Stimulated activated naive CD4-positive, alpha-beta T cell (primary cell): ENCODE results near the gene MEGF11.

Experiments used
- DNase-seq, 6 experiments: peaks; one replicate each; lab custom pipeline; 2025; lab: John Stamatoyannopoulos, UW

The MEGF11 gene

GRCh38 chr15:66114863-66115425 is 138.6 kb downstream of the MEGF11 start:
- DNase-seq: no peak

- no peak for DNase-seq
Measured at GRCh38 chr15:66112388-66112787, 141.2 kb downstream of the MEGF11 start.

DNA sequence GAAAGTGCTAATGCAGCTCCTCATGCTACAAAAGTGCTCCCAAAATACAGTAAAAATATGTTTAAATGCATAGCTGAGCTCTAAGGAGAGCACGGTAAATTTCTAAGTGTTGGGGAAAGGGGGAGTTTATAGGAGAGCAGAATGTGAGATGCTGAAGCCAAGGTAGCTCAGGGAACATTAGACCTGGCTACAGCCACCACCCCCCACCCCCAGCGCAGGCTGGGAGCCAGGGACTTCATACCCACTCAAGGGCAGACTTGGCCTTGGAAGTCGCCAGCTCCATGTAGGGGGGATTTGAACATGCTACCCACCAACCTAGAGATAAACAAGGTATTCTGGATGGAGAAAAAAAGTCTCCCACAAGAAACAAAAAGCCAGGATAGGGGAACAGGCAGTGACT is 142.2 kb downstream of the MEGF11 start:
- no peak for DNase-seq

DNA sequence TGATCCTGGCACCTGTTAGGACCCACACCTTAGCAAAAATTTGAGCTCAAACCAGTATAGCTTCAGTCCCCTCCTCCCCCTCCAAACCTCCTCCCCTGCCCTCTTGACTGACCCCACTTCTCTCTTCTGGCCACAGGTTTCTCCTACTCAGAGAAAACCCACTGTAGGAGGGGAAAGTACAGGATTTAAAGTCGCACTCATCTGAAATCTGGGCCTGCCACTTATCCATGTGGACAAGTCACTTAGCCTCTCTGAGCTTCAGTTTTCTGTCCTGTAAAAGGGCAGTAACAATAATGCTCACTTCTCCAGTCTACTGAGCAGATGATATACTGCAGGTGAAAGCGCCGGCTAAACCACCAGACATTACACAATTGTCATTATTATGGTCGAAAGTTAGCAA is 142.7 kb downstream of the MEGF11 start:
- DNase-seq: no peak

GRCh38 chr15:66109826-66110225 is 143.7 kb downstream of the MEGF11 start:
- DNase-seq: no peak

DNA sequence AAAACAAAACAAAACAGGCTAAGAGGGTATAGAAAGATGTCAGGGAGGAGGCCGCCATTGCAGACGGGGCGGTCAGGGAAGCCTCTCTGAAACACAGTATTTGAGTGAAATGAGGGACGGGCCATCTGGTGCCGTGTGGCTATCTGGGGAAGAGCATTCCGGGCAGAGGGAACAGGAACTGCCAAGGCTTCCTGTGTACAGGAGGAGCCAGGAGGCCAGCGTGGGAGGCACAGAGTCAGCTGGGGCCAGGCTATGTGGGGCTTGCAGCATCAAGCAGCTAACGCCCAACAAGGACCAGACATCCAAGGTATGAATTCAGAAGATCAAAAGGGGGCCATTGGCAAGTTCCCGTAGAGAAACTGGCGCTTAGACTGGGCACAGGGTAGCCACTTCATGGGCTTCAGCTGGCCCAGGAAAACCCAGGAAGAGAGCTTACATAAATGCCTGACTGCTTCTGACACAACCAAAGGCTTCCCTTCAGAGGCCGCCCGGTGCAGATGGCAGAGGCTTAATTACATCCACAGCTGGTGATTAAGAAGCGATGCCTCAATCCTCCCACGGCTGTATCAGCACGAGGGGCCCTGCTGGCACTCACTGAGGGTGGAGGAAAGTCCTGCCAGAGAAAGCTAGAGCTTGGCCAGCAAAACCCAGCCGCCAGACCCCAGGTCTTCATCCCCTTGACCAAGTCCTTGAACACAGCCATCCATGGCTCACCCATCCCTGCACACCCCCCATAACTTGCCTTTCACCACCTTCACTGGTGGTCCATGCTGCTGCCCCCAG is 144.9 kb downstream of the MEGF11 start:
- DNase-seq: no peak

DNA sequence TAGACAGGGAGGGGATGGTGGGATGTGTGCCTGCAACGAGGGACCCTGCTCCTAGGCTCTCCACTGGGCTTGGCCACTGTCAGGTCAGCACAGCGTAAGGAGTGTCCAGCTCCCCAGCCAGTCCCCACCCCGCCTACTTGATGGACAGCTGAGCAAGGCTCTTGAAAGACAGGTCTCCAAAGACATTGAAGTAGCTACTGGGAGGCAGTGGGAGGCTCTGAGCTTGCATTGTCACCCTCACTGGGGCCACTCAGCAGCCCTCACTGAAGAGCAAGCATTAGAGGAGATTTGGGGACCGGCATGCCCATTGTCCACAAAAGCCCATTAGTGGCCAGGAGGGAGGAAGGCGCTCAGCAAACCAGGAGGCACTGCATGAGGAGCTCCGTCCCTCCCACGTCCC is 146.5 kb downstream of the MEGF11 start:
- DNase-seq: no peak

DNA sequence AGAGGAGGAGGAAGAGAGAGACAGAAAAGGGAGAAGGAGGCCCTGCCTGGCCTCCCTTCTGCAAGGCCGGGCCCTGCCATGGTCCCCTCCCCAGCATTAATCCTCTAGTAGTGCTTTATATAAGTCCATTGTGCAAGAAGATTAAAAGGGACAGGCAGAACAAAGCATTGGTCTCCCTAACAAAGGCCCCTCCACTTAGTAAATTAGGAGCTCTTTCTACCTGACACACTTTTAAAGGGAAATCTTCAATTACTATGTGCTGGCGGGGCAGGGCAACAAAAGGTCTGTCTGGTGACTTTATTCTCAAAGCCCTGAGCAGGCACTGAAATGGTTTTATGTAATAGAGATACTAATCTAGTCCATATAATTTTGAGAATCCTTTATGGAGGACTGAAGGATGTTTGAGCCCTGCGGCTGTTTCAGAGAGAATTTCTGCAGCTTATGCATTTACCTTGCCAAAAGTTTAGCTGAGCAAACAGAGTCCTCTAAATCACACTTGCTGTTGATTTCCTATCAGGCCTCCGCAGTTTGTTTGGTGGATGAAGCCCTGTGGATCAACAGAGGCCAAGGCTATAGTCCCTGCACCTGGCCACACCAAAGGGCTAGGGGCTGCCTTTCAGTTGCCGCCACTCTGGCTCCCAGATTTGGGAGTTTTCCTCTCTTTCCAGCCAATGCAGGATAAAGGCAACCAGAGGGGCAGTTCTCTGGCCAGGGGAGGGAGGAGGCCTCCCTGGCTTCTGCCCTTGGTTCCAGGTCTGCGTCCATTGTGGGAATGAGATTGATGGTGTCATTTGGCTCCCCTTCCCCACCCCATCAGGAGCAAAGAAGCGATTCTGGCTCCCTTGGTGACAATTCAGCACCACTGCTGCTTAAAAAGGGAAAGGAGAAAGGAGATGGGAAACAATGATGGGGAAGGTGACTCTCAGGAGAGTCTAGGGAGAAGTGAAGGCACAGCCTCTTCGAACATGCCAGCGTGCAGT is 148.0 kb downstream of the MEGF11 start:
- DNase-seq: no peak

- DNase-seq: no peak
Measured at GRCh38 chr15:66103293-66103590, 150.3 kb downstream of the MEGF11 start.

DNA sequence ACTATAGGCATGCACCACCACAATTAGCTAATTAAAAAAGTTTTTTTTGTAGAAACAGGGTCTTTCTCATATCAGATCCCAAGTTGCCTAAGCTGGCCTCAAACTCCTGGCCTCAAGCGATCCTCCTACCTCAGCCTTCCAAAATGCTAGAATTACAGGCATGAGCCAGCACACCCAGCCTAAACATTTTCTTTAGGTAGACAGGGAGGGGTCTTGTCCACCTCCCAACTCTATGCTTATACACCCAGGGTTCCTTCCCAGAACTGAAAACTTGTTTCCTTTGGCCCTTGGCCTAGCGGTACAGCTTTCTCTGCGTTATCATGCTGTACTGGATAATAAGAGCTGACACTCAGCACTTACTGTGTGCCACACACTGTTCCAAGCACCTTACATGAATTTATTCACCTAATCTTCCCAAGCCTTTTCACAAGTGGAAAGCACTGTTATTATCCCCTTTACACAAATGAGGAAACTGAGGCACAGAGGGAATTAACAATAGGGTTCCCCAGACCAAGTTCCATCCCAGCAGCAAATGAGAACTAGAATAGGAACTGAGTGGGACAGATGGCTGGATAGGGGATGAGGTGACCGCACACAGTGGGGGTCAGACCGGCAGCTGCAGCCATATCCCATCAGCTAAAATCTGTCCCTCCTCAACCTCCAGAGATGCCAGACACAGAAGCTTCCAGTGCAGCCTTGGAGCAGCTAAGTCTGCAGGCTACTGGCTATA is 150.8 kb downstream of the MEGF11 start:
- DNase-seq: no peak

GRCh38 chr15:66101715-66102395 is 151.7 kb downstream of the MEGF11 start:
- no peak for DNase-seq

DNA sequence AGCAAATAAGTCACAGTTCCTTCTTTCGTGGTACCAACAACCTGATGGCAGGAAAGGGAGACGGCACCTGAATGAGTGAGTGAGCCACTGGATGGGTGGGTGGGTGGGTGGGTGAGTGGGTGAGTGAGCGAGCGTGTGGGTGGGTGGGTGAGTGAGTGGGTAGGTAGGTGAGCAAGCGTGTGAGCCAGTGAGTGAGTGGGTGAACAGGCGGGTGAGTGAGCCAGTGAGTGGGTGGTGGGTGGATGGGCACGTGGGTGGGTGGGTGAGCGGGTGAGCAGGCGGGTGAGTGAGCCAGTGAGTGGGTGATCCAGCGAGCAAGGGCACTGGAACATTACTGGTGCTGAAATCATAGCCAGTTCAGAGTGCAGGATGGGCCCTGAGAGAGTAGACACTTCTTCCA is 152.8 kb downstream of the MEGF11 start:
- DNase-seq: no peak

DNA sequence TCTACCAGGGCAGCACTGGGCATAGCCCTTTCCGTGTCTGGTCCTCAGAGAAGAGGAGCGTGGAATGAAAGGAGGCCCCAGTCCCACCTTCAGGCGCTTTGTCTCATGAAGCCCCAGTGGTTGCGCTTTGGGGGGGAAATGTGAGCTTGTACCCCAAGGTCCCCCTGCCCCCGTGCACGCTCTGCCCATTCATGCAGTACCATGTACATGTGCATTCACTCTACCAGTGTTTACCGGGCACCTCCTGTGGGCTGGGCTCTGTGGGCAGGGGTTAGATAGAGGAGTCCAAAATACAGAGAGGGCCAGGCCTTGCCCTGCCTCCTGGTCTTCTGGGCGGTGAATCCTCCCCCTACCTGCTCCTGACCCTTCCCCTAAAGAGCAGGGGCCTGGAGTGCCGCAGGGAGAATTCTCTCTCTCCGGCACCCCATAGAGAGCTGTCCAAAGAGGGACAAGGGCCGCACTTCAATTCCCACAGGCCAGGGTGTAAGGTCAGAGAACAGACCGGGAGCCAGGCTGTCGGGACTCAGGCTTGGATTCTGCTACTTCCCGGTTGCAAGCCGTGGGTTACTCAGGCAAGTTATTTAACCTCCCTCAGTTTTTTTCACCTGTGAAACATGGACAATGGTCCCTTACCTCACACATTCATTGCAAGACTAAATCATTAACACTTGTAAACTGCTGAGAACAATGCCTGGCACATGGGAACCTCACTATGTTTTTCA is 153.4 kb downstream of the MEGF11 start:
- no peak for DNase-seq

DNA sequence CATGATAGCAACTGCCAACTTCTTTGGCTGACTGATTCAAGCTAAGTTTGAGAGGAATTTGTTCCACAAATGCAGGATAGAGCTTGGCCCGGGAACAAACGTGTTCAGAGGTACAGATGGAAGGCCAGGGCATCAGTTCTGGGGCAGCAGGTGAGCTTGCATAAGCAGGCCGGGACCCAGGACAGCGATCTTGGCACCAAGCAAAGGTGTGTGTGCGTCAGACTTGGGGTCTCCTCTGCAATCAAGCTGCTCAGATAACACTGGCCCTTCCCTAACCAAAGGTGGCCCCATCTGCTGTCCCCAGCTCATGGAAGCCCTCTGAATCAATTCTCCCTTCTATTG is 155.6 kb downstream of the MEGF11 start:
- DNase-seq: no peak

DNA sequence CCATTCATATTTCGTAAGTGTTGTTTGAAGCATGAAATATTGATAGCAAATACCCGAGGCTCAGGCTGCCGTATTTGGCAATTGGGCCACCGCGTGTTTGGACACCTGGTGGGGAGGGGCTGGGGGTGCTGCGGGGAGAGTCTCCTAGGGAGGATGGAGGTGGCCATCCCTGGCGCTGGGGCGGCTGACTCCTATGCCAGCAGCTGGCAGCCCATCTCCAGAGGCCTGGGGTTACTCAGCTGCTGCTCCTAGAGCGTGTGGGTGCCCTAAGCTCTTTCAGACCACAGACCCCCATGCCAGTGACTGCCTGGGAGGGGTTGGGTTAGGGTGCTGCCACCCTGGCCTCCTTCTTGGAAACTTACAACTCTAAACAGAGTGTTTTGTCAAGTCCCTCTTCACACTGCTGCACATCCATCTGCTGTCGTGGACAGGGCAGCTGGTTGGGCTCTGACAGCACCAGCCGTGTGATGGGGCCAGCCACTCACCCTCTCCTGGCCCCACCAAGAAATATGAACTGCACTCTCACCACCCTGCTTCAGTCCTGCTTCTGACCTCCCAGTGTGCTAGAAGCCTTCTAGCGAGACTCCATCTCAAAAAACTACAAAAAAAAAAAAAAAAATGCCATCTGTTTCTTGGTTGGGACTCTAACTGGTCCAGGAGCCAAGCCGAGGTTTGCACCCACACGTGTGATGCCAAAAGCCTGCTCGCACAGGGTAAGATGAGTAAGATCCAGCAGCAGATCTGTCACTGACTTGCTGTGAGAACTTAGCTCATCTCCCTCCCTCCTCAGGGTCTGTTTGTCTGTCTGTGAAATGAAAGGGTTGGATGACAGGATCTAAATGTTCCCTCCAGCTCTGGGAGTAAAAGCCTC is 156.2 kb downstream of the MEGF11 start:
- DNase-seq: no peak

- DNase-seq: no peak
Measured at GRCh38 chr15:66096688-66097058, 156.9 kb downstream of the MEGF11 start.

- DNase-seq: no peak
Measured at GRCh38 chr15:66095871-66096687, 157.5 kb downstream of the MEGF11 start.

DNA sequence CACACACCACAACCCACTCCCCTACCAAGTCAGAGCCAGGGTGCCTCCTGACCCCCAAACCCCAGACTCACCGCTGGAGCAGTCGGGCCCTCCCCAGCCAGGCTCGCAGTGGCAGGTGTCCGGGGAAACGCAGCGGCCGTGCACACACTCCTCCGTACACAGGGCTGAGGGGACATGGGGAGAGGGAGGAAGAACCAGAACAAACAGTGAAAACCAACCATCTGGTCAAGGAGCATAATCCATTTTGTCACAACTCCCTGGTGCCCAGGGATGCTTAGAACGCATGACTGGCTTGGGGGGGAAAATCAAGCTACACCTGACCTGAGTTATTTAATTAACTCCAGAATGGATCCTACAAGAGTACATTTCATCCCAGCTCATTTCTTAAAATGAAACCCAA is 159.2 kb downstream of the MEGF11 start:
- DNase-seq: no peak
